IMR-90 (cell line): Measurements from ENCODE around the gene KIAA0408. TPM values are rescaled to one million over a fixed set of nuclear protein-coding genes. Genes with fewer than 3 reads are reported as not detected.

Source experiments
- ATAC-seq: fragments of 200-7000 bp; cut with Tn5 transposase; 2 replicates; pipeline ENCODE4 v1.9.1; 2020; ENCODE audit warnings: low read depth, mild to moderate bottlenecking, moderate library complexity
- BruUV-seq: library from RNA; stranded (reverse); fragments of 400-500 nt; replicated peaks from 2 replicates; lab custom pipeline; 2021; lab: Mats Ljungman, UMichigan
- CTCF ChIA-PET: fragments of 300-600 bp; formaldehyde crosslinking; extraction: SDS; loops from one replicate; lab custom pipeline; 2021; ENCODE audit warnings: antibody characterized with exemption; lab: Yijun Ruan, JAX
- POLR2A ChIA-PET: fragments of 300-600 bp; sonication (Branson Sonifier 250); formaldehyde crosslinking; loops from one replicate; lab custom pipeline; 2022; ENCODE audit warnings: antibody characterized with exemption; ENCODE audit not compliant: unreplicated experiment; lab: Charles Lee
- DNase-seq: peaks from one replicate; pipeline ENCODE4 v3.0.0; 2013
- H2AFZ ChIP-seq: replicated peaks from 2 replicates; pipeline ENCODE3; 2013; ENCODE audit warnings: low read length, mild to moderate bottlenecking; ENCODE audit not compliant: poor library complexity
- H2AK5ac ChIP-seq: 2 replicates; pipeline ENCODE4 v1.6.1; 2013; ENCODE audit warnings: low read depth, low read length, inconsistent platforms
- H2AK9ac ChIP-seq: replicated peaks from 2 replicates; pipeline ENCODE3; 2013; ENCODE audit warnings: mild to moderate bottlenecking, low read depth, low read length, moderate library complexity; ENCODE audit not compliant: poor library complexity
- H2BK120ac ChIP-seq: 2 replicates; pipeline ENCODE4 v1.6.1; 2013; ENCODE audit warnings: low read depth, low read length, inconsistent platforms
- H2BK15ac ChIP-seq: 3 replicates; pipeline ENCODE4 v1.6.1; 2013; ENCODE audit warnings: low read depth, low read length, inconsistent platforms
- H2BK20ac ChIP-seq: 2 replicates; pipeline ENCODE4 v1.6.1; 2013; ENCODE audit warnings: low read depth, mild to moderate bottlenecking, inconsistent platforms, low read length, moderate library complexity
- H2BK5ac ChIP-seq: 2 replicates; pipeline ENCODE4 v1.6.1; 2013; ENCODE audit warnings: mild to moderate bottlenecking, low read depth, low read length, inconsistent platforms; ENCODE audit not compliant: poor library complexity, severe bottlenecking
- H3K14ac ChIP-seq: replicated peaks from 2 replicates; pipeline ENCODE4 v1.6.1; 2013; ENCODE audit warnings: low read depth, low read length, inconsistent platforms
- H3K18ac ChIP-seq: 2 replicates; pipeline ENCODE4 v1.6.1; 2013; ENCODE audit warnings: low read depth, low read length, control low read depth
- H3K23ac ChIP-seq: 2 replicates; pipeline ENCODE4 v1.6.1; 2013; ENCODE audit warnings: low read depth, low read length, inconsistent platforms
- H3K27ac ChIP-seq: 2 replicates; pipeline ENCODE4 v1.5.1; 2013; ENCODE audit warnings: mild to moderate bottlenecking, control low read depth, low read length; ENCODE audit not compliant: insufficient read depth
- H3K27me3 ChIP-seq: 2 replicates; pipeline ENCODE4 v1.6.1; 2013; ENCODE audit warnings: low read length; ENCODE audit not compliant: control insufficient read depth, insufficient read depth
- H3K36me3 ChIP-seq: 2 replicates; pipeline ENCODE4 v1.6.1; 2013; ENCODE audit warnings: low read length, mixed read lengths; ENCODE audit not compliant: control insufficient read depth, insufficient read depth
- H3K4ac ChIP-seq: 2 replicates; pipeline ENCODE4 v1.6.1; 2013; ENCODE audit warnings: low read depth, low read length, inconsistent platforms
- H3K4me1 ChIP-seq: 2 replicates; pipeline ENCODE4 v1.6.1; 2013; ENCODE audit warnings: low read length, mixed read lengths; ENCODE audit not compliant: control insufficient read depth, insufficient read depth
- H3K4me2 ChIP-seq: 2 replicates; pipeline ENCODE4 v1.6.1; 2013; ENCODE audit warnings: low read depth, mild to moderate bottlenecking, control low read depth, low read length, moderate library complexity
- H3K4me3 ChIP-seq: 2 replicates; pipeline ENCODE4 v1.5.1; 2013; ENCODE audit warnings: low read depth, mild to moderate bottlenecking, control low read depth, low read length, moderate library complexity; ENCODE audit not compliant: insufficient read depth
- H3K56ac ChIP-seq: 2 replicates; pipeline ENCODE4 v1.6.1; 2013; ENCODE audit warnings: low read length, inconsistent platforms; ENCODE audit not compliant: insufficient read depth; ENCODE audit errors: extremely low read depth
- H3K79me1 ChIP-seq, 2 experiments: 2 replicates each; pipeline ENCODE4 v1.6.1; 2013; ENCODE audit warnings: low read length in 2 of 2, inconsistent platforms in 1 of 2, low read depth in 1 of 2
- H3K9ac ChIP-seq: 2 replicates; pipeline ENCODE4 v1.6.1; 2013; ENCODE audit warnings: low read depth, low read length, control low read depth
- H3K9me1 ChIP-seq: 2 replicates; pipeline ENCODE4 v1.6.1; 2013; ENCODE audit warnings: low read length, inconsistent platforms; ENCODE audit not compliant: insufficient read depth
- H3K9me3 ChIP-seq: 2 replicates; pipeline ENCODE4 v1.6.1; 2013; ENCODE audit warnings: low read length; ENCODE audit not compliant: control insufficient read depth, insufficient read depth
- H4K20me1 ChIP-seq: 2 replicates; pipeline ENCODE4 v1.6.1; 2013; ENCODE audit warnings: low read length, inconsistent platforms; ENCODE audit not compliant: insufficient read depth
- H4K5ac ChIP-seq: 2 replicates; pipeline ENCODE4 v1.6.1; 2013; ENCODE audit warnings: mild to moderate bottlenecking, low read depth, low read length, control low read depth
- H4K8ac ChIP-seq, 2 experiments: 2 replicates each; pipeline ENCODE4 v1.6.1; 2013; ENCODE audit warnings: low read depth in 2 of 2, low read length in 2 of 2, control low read depth in 1 of 2, inconsistent platforms in 1 of 2
- H4K91ac ChIP-seq: 2 replicates; pipeline ENCODE4 v1.6.1; 2013; ENCODE audit warnings: low read depth, low read length, inconsistent platforms; ENCODE audit not compliant: insufficient read depth
- BHLHE40 ChIP-seq: fragments of 150-350 bp; IDR thresholded peaks from 2 replicates; pipeline ENCODE4 v1.6.1; 2016; ENCODE audit warnings: mild to moderate bottlenecking, low read depth, low read length
- CEBPB ChIP-seq: IDR thresholded peaks from 2 replicates; pipeline ENCODE4 v1.6.1; 2012; ENCODE audit warnings: low read depth, low read length, improper control_type of control experiment
- CHD1 ChIP-seq: IDR thresholded peaks from 2 replicates; pipeline ENCODE4 v1.6.1; 2012; ENCODE audit warnings: low read depth, low read length, improper control_type of control experiment
- FOS ChIP-seq: fragments of 150-350 bp; IDR thresholded peaks from 2 replicates; pipeline ENCODE4 v1.6.1; 2016; ENCODE audit warnings: low read depth, low read length
- MAFK ChIP-seq: IDR thresholded peaks from 2 replicates; pipeline ENCODE4 v1.6.1; 2012; ENCODE audit warnings: low read depth, low read length, improper control_type of control experiment
- MAZ ChIP-seq: IDR thresholded peaks from 2 replicates; pipeline ENCODE4 v1.6.1; 2012; ENCODE audit warnings: low read depth, mild to moderate bottlenecking, low read length, improper control_type of control experiment, moderate library complexity, borderline replicate concordance
- MXI1 ChIP-seq: IDR thresholded peaks from 2 replicates; pipeline ENCODE4 v1.6.1; 2012; ENCODE audit warnings: low read depth, mild to moderate bottlenecking, low read length, moderate library complexity, borderline replicate concordance
- NFE2L2 ChIP-seq: fragments of 150-350 bp; IDR thresholded peaks from 2 replicates; pipeline ENCODE4 v1.6.1; 2016; ENCODE audit warnings: low read depth, mild to moderate bottlenecking, low read length
- POLR2A ChIP-seq: IDR thresholded peaks from 2 replicates; pipeline ENCODE4 v1.6.1; 2012; ENCODE audit warnings: mild to moderate bottlenecking, low read depth, low read length
- RAD21 ChIP-seq: IDR thresholded peaks from 2 replicates; pipeline ENCODE4 v1.6.1; 2012; ENCODE audit warnings: low read length, improper control_type of control experiment
- RCOR1 ChIP-seq: IDR thresholded peaks from 2 replicates; pipeline ENCODE4 v1.6.1; 2012; ENCODE audit warnings: mild to moderate bottlenecking, low read length, improper control_type of control experiment; ENCODE audit not compliant: insufficient replicate concordance
- RFX5 ChIP-seq: IDR thresholded peaks from 2 replicates; pipeline ENCODE4 v1.8.0; 2012; ENCODE audit warnings: low read depth, mild to moderate bottlenecking, low read length, moderate library complexity
- SMC3 ChIP-seq: fragments of 150-350 bp; IDR thresholded peaks from 2 replicates; pipeline ENCODE4 v1.6.1; 2016; ENCODE audit warnings: low read depth, mild to moderate bottlenecking, antibody characterized with exemption, low read length, moderate library complexity
- whole genome bisulfite sequencing, 2 experiments: methylation state at CpG; one replicate each; pipeline versions ENCODE4 v1.1.5 to v1.1.7; 2013; ENCODE audit warnings: missing lambda C conversion rate in 2 of 2; ENCODE audit not compliant: insufficient read length in 1 of 2; ENCODE audit errors: extremely low coverage in 2 of 2; 5-methylcytosine and 5-hydroxymethylcytosine counted together
- dilution Hi-C: fragments of 300-500 bp; cut with HindIII; formaldehyde crosslinking; loops from one replicate; pipeline ENCODE4 v1.14.3; 2018; ENCODE audit warnings: low sequenced_read_pairs; ENCODE audit not compliant: unreplicated experiment
- in situ Hi-C: fragments of 300-500 bp; cut with MboI; formaldehyde crosslinking; loops from 3 replicates; pipeline ENCODE4 v1.14.3; 2019; ENCODE audit warnings: low sequenced_read_pairs, inconsistent platforms, mixed read lengths
- intact Hi-C: fragments of 100-400 bp; cut with micrococcal nuclease; formaldehyde crosslinking; loops from 2 replicates; pipeline ENCODE4 v1.10.0; 2022
- polyA plus RNA-seq, 3 experiments: library from polyadenylated mRNA; depleted of rRNA; stranded (reverse); fragments of >200 nt; gene quantifications; 2 replicates each; pipeline ENCODE4 v1.2.3, GENCODE V29; 2012; ENCODE audit warnings: low replicate concordance in 1 of 3
- total RNA-seq: library from RNA; depleted of rRNA; stranded (reverse); fragments of >200 nt; gene quantifications from 2 replicates; pipeline ENCODE4 v1.2.3, GENCODE V29; 2012
- TF ChIP-seq, protein P1 (sequence below): fragments of 150-350 bp; IDR thresholded peaks from 2 replicates; pipeline ENCODE4 v1.6.1; 2016; ENCODE audit warnings: low read depth, mild to moderate bottlenecking, low read length, moderate library complexity, borderline replicate concordance
- TF ChIP-seq, protein P2 (sequence below): fragments of 150-350 bp; IDR thresholded peaks from 2 replicates; pipeline ENCODE4 v1.6.1; 2017; ENCODE audit warnings: mild to moderate bottlenecking, antibody characterized with exemption, low read length, low read depth
- TF ChIP-seq, protein P3 (sequence below): conservative IDR thresholded peaks from 2 replicates; pipeline ENCODE4 v1.5.1; 2012; ENCODE audit warnings: mild to moderate bottlenecking, low read depth, low read length, improper control_type of control experiment

Gene KIAA0408
- total and polyA plus RNA-seq, 2 of the 4 experiments (the other 2 are of a cell fraction): 0.90 to 2.9 TPM

DNA sequence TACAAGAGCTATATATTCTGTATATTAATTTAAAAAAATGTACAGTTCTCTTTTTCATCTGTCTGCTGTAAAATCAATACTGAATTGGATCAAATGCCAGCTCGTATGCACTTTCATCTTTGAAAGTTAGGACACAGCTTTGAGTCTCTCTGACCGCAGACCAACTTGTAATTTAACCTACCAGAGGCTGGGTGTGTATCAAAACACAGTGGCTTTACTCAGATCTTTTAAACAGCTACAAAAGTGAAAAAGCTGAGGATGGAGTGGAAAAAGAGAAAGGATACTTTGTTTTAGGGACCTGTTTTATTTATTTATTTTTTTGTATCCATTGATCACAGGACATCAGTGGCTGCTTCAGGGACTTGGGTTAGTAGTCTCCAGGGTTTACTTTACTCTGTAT is 44.1 kb downstream of the KIAA0408 start:
- in situ Hi-C loops (no loop called here), dilution Hi-C loops (no loop called here), intact Hi-C loops (no loop called here)
- no peaks in the 10 kb centered on the region for H3K9me3 ChIP-seq
- no peak overlapping the region for H4K5ac ChIP-seq
- CTCF ChIA-PET: interaction anchor here (0.6 to 0.7 kb wide), 2 partner anchors 60 to 131 kb away, joined by 3 read pairs; no protein-coding TSS in a partner anchor
- no peak for ATAC-seq
- no peak for TF ChIP-seq CHD1
- TF ChIP-seq, protein P1, sequence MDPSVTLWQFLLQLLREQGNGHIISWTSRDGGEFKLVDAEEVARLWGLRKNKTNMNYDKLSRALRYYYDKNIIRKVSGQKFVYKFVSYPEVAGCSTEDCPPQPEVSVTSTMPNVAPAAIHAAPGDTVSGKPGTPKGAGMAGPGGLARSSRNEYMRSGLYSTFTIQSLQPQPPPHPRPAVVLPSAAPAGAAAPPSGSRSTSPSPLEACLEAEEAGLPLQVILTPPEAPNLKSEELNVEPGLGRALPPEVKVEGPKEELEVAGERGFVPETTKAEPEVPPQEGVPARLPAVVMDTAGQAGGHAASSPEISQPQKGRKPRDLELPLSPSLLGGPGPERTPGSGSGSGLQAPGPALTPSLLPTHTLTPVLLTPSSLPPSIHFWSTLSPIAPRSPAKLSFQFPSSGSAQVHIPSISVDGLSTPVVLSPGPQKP: no peak
- TF ChIP-seq POLR2A: no peak
- TF ChIP-seq RAD21: no peak
- TF ChIP-seq MAZ: no peak
- TF ChIP-seq RFX5: no peak
- TF ChIP-seq, protein P2, sequence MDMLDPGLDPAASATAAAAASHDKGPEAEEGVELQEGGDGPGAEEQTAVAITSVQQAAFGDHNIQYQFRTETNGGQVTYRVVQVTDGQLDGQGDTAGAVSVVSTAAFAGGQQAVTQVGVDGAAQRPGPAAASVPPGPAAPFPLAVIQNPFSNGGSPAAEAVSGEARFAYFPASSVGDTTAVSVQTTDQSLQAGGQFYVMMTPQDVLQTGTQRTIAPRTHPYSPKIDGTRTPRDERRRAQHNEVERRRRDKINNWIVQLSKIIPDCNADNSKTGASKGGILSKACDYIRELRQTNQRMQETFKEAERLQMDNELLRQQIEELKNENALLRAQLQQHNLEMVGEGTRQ: no peak
- no peak for TF ChIP-seq CEBPB
- TF ChIP-seq, protein P3, sequence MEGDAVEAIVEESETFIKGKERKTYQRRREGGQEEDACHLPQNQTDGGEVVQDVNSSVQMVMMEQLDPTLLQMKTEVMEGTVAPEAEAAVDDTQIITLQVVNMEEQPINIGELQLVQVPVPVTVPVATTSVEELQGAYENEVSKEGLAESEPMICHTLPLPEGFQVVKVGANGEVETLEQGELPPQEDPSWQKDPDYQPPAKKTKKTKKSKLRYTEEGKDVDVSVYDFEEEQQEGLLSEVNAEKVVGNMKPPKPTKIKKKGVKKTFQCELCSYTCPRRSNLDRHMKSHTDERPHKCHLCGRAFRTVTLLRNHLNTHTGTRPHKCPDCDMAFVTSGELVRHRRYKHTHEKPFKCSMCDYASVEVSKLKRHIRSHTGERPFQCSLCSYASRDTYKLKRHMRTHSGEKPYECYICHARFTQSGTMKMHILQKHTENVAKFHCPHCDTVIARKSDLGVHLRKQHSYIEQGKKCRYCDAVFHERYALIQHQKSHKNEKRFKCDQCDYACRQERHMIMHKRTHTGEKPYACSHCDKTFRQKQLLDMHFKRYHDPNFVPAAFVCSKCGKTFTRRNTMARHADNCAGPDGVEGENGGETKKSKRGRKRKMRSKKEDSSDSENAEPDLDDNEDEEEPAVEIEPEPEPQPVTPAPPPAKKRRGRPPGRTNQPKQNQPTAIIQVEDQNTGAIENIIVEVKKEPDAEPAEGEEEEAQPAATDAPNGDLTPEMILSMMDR: no peak
- TF ChIP-seq FOS: no peak
- no peak for TF ChIP-seq MXI1
- no peak for TF ChIP-seq MAFK
- no peak for TF ChIP-seq BHLHE40
- TF ChIP-seq NFE2L2: no peak
- no peak for TF ChIP-seq RCOR1
- TF ChIP-seq SMC3: no peak
- H2BK20ac ChIP-seq: no peak overlapping the region
- no TSS peak for BruUV-seq
- no peak overlapping the region for H3K56ac ChIP-seq
- H3K36me3 ChIP-seq: no peaks in the 10 kb centered on the region
- H3K23ac ChIP-seq: no peak overlapping the region
- H2BK120ac ChIP-seq: no peak overlapping the region
- no peaks in the 10 kb centered on the region; the same call in 1 of the 2 replicates for H3K4me1 ChIP-seq
- H3K4me3 ChIP-seq: no peak overlapping the region
- no peak overlapping the region for H3K18ac ChIP-seq
- H3K9ac ChIP-seq: no peak overlapping the region
- H3K27ac ChIP-seq: no peak overlapping the region
- H3K79me1 ChIP-seq: no peaks in the 10 kb centered on the region
- H3K27me3 ChIP-seq: no peaks in the 10 kb centered on the region
- POLR2A ChIA-PET: no interaction called here
- H3K14ac ChIP-seq: no peak overlapping the region
- H2AK9ac ChIP-seq: no peak overlapping the region
- no peaks in the 10 kb centered on the region for H4K20me1 ChIP-seq
- H2AK5ac ChIP-seq: no peak overlapping the region
- WGBS, 2 experiments: no CpG with 5 or more reads among the region's 2 CpGs
- H2BK15ac ChIP-seq: no peak overlapping the region
- H2BK5ac ChIP-seq: no peak overlapping the region
- no peak overlapping the region for H2AFZ ChIP-seq
- no peak for DNase-seq
- H3K9me1 ChIP-seq: no peaks in the 10 kb centered on the region
- H3K4me2 ChIP-seq: no peak overlapping the region
- no peak overlapping the region for H4K8ac ChIP-seq
- H3K4ac ChIP-seq: no peak overlapping the region
- H4K91ac ChIP-seq: no peak overlapping the region
